Tibial nerve (tissue), 4 donors: Measurements from ENCODE around the gene MBOAT7.

Experiments used
- EP300 ChIP-seq, 2 donors: sonication (generic); formaldehyde crosslinking; IDR thresholded peaks; one replicate each; pipeline ENCODE4 v1.6.1; 2017; ENCODE audit warnings: antibody characterized with exemption in 2 of 2, mild to moderate bottlenecking in 1 of 2
- POLR2A ChIP-seq, 2 donors: fragments of 450-650 bp; IDR thresholded peaks; one replicate each; pipeline ENCODE4 v1.6.1; 2017; ENCODE audit warnings: antibody characterized with exemption in 2 of 2, mild to moderate bottlenecking in 2 of 2, moderate library complexity in 2 of 2
- TF ChIP-seq, protein P1 (sequence below), 5 experiments: fragments of 200-600 bp in 3 of 5; fragments of 450-650 bp in 2 of 5; sonication (generic) in 3 of 5; IDR thresholded peaks; one replicate each; pipeline ENCODE4 v1.5.1; 2016 to 2019; ENCODE audit warnings: antibody characterized with exemption in 5 of 5, mild to moderate bottlenecking in 3 of 5, moderate library complexity in 2 of 5

DNA sequence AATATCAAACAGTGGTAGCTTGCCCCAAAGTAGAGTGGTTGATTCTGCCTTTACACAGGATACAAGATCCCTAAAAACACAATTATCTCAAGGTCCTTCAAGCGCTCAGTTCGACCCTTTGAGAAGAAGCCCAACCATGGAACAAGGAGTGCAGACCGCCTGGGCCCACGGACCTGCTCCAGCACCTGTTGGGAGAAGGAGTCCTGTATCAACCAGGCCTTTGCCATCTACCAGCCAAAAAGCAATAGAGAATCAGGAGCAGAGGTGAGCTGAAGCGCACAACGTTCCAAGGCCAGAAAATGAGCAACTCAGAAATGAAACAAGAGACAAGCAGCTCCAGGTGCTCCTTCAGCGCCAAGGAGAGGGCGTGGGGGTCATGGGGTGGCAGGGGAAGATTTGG, 39.8 kb upstream of the MBOAT7 start:
- TF ChIP-seq, protein P1, sequence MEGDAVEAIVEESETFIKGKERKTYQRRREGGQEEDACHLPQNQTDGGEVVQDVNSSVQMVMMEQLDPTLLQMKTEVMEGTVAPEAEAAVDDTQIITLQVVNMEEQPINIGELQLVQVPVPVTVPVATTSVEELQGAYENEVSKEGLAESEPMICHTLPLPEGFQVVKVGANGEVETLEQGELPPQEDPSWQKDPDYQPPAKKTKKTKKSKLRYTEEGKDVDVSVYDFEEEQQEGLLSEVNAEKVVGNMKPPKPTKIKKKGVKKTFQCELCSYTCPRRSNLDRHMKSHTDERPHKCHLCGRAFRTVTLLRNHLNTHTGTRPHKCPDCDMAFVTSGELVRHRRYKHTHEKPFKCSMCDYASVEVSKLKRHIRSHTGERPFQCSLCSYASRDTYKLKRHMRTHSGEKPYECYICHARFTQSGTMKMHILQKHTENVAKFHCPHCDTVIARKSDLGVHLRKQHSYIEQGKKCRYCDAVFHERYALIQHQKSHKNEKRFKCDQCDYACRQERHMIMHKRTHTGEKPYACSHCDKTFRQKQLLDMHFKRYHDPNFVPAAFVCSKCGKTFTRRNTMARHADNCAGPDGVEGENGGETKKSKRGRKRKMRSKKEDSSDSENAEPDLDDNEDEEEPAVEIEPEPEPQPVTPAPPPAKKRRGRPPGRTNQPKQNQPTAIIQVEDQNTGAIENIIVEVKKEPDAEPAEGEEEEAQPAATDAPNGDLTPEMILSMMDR (IDR thresholded peaks at IDR 0.05): no peak
- TF ChIP-seq POLR2A (IDR thresholded peaks at IDR 0.05) (no peak), EP300 (IDR thresholded peaks at IDR 0.05) (no peak)
